IPS-20b (cell line): ENCODE results near the gene BHLHE23.

Experiments used
- H3K27ac ChIP-seq: one replicate; pipeline ENCODE4 v1.5.1; 2013; ENCODE audit warnings: low read length
- H3K27me3 ChIP-seq: 2 replicates; pipeline ENCODE4 v1.6.1; 2013; ENCODE audit warnings: mild to moderate bottlenecking, low read length, inconsistent platforms; ENCODE audit not compliant: insufficient read depth
- H3K36me3 ChIP-seq: 2 replicates; pipeline ENCODE4 v1.6.1; 2013; ENCODE audit warnings: low read depth, mild to moderate bottlenecking, inconsistent platforms, low read length, moderate library complexity; ENCODE audit not compliant: insufficient read depth
- H3K4me1 ChIP-seq: 2 replicates; pipeline ENCODE4 v1.6.1; 2013; ENCODE audit warnings: mild to moderate bottlenecking, control low read depth, inconsistent platforms, low read length, moderate library complexity; ENCODE audit not compliant: insufficient read depth
- H3K4me3 ChIP-seq: 2 replicates; pipeline ENCODE4 v1.5.1; 2013; ENCODE audit warnings: mild to moderate bottlenecking, low read length, inconsistent platforms
- H3K9ac ChIP-seq: 2 replicates; pipeline ENCODE4 v1.6.1; 2013; ENCODE audit warnings: low read depth, mild to moderate bottlenecking, inconsistent platforms, low read length, moderate library complexity
- H3K9me3 ChIP-seq: 2 replicates; pipeline ENCODE4 v1.6.1; 2013; ENCODE audit warnings: mild to moderate bottlenecking, low read depth, low read length, inconsistent platforms; ENCODE audit not compliant: insufficient read depth

Gene BHLHE23

DNA sequence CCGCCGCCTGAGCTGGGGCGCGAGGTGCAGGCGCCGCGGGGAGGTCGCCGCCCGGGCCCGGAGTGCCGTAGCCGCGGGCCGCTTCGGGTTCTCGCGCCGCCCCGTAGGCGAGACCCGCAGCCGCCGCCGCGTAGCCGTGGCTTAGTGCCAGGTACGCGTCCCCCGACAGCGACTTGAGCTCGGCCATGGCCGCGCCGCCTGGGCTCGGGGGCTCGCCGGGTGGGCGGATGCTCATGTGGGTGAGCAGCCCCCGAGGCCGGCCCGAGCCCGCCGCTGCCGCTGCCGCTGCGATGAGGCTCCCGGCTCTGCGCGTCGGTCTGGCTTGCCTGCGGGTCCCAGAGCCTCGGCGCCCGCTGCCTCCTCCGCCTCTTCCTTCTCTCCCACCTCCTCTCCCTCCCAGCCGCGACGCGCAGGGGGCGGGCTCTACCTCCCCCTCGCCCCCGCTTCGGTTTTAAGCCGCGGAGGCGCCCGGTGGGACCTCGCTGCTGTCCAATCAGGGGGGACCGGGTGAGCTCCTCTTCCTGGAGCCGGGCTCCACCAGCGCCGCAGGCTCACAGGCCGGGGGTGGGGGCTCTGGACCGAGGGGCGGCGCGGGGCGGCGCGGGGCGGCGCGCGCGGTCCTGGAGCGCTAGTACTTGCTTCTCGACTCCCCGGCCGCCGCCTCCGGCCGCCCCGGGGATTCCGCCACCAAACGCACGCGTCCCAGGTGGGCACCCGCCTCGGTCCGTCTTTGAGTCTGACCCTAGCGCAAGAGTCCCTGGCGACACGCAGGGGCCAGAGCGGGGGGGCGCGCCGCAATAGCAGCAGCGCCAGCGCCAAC is at the start of gene BHLHE23:
BHLHE23 (minus strand) TSS at position 425 of the 820 bp plus-strand sequence; CDS start at position 235, 190 bp downstream.
- peaks cover 100% of the 10 kb centered on the region for H3K27me3 ChIP-seq
- no peak within 1 kb of the TSS; the same call in 1 of the 2 replicates for H3K4me3 ChIP-seq
- no peak within 1 kb of the TSS for H3K9ac ChIP-seq
- H3K27ac ChIP-seq = no peak within 1 kb of the TSS
- peaks cover 7% of the 10 kb centered on the region; the same call in 1 of the 2 replicates for H3K4me1 ChIP-seq
- no peaks in the 10 kb centered on the region for H3K36me3 ChIP-seq
- no peaks in the 10 kb centered on the region for H3K9me3 ChIP-seq

GRCh38 chr20:63055575-63056235 is 48.9 kb upstream of the BHLHE23 start:
- Histone ChIP-seq H3K27ac (no peak overlapping the region), H3K36me3 (no peaks in the 10 kb centered on the region), H3K9me3 (no peaks in the 10 kb centered on the region), H3K9ac (no peak overlapping the region), H3K4me1 (no peaks in the 10 kb centered on the region), H3K4me3 (no peak overlapping the region), H3K27me3 (peaks cover 15% of the 10 kb centered on the region; the same call in 1 of the 2 replicates)

DNA sequence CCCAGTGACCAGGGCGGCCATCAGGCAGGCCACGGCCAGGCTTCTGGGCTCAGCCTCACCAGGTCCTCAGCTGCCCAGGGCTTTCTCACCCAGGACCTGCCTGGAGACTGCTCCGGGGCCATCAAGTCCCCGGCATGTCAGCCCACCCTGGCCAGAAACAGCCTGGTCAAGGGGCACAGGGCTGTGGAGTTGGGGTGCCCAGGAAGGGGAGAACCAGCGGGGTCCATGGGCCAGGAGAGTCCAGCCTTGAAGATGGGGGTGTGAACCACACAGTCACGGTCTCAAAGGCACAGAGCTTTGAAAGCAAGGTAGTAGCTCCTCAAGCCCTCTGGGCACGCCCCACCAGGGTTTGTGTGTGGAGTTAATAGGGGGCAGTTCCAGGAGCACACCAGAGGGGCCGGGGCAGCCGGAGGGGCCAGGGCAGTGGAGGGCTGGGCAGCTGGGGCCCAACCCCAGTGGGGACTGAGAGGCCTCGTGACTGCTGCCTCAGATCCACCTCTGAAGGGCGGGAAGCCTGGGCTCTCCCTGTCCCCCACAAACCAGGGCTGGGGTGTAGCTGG is 48.0 kb upstream of the BHLHE23 start:
- Histone ChIP-seq H3K4me3 (no peak overlapping the region), H3K36me3 (no peaks in the 10 kb centered on the region), H3K27ac (no peak overlapping the region), H3K9me3 (no peaks in the 10 kb centered on the region), H3K9ac (no peak overlapping the region), H3K4me1 (no peaks in the 10 kb centered on the region), H3K27me3 (peaks cover 15% of the 10 kb centered on the region; the same call in 1 of the 2 replicates)

DNA sequence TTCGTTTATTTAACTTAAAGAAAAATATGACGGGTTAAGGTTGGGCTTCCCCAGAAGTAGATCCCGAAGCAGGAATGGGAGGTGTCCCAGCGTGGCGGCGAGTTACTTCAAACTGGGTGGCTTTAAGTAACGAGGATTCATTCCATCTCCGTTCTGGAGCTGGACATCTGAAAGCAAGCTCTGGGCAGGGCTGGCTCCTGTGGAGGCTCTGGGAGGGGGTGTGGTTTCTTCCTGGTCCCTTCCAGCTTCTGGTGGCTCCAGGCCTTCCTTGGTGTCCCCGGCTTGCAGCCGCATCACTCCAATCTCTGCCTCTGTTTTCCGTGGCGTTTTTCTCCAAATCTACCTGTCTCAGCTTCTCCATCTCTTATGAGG is 47.3 kb upstream of the BHLHE23 start:
- Histone ChIP-seq H3K4me1 (no peaks in the 10 kb centered on the region), H3K9me3 (no peaks in the 10 kb centered on the region), H3K27ac (no peak overlapping the region), H3K4me3 (no peak overlapping the region), H3K36me3 (no peaks in the 10 kb centered on the region), H3K27me3 (peaks cover 15% of the 10 kb centered on the region; the same call in 1 of the 2 replicates), H3K9ac (no peak overlapping the region)

GRCh38 chr20:63053432-63054102 is 46.8 kb upstream of the BHLHE23 start:
- Histone ChIP-seq H3K36me3 (no peaks in the 10 kb centered on the region), H3K27ac (no peak overlapping the region), H3K4me1 (no peaks in the 10 kb centered on the region), H3K9me3 (no peaks in the 10 kb centered on the region), H3K27me3 (peaks cover 15% of the 10 kb centered on the region; the same call in 1 of the 2 replicates), H3K9ac (no peak overlapping the region), H3K4me3 (no peak overlapping the region)

GRCh38 chr20:63052571-63053431 is 46.0 kb upstream of the BHLHE23 start:
- H3K9me3 ChIP-seq = no peaks in the 10 kb centered on the region
- H3K36me3 ChIP-seq = no peaks in the 10 kb centered on the region
- H3K4me1 ChIP-seq = no peaks in the 10 kb centered on the region
- no peak overlapping the region for H3K4me3 ChIP-seq
- no peak overlapping the region for H3K9ac ChIP-seq
- H3K27me3 ChIP-seq = peaks cover 10% of the 10 kb centered on the region; the same call in 1 of the 2 replicates
- no peak overlapping the region for H3K27ac ChIP-seq

DNA sequence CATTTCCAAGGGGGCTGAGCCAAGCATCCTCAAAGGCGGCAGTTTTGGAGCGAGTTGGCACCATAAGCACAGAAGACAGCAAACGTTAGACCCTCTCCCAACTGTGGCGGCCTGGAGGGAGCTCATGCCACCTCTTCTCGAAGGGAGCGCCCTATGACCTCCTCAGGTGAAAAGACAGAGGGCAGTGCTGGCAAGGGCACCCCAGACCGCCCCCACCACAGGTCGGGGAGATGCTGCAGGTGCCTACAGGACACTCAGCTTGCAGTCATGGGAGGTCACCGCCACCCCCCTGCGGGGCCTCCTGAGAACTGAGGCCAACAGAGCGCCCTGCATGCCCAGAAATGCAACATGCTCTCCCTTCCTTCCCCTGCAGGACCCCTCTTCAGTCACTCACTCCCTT is 45.1 kb upstream of the BHLHE23 start:
- no peak overlapping the region for H3K9ac ChIP-seq
- no peaks in the 10 kb centered on the region for H3K9me3 ChIP-seq
- H3K27ac ChIP-seq = no peak overlapping the region
- H3K4me3 ChIP-seq = no peak overlapping the region
- no peaks in the 10 kb centered on the region for H3K36me3 ChIP-seq
- H3K27me3 ChIP-seq = peaks cover 1% of the 10 kb centered on the region; the same call in 1 of the 2 replicates
- no peaks in the 10 kb centered on the region for H3K4me1 ChIP-seq

DNA sequence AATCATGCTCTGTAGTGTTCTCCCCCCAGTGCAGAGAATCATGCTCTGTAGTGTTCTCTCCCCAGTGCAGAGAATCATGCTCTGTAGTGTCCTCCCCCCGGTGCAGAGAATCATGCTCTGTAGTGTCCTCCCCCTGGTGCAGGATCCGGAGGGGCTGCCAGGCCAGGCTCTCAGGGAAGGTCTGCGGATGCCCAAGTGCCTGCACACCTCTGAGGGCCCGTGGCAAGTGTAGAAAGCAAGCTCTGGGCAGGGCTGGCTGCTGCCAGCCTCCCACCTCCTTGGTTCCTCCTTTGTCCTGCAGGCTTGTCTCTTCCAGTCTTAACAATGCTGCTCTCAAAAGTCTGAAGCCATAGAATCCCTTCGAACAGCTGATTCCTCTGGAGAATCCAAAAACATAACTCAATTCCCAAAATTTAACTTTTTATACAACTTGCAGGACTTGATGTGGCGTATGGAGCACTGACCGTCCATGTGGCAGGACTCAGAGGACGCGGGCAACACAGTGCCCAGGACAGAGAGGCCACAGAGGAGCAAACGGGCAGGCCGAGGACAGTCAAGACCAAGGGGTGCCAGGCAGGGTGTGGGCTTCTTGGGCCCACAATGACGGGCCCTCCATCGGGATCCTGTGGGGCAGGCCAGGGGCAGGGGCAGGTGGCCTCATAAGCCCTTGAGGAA is 44.6 kb upstream of the BHLHE23 start:
- Histone ChIP-seq H3K27me3 (no peaks in the 10 kb centered on the region; the same call in 1 of the 2 replicates), H3K27ac (no peak overlapping the region), H3K9ac (no peak overlapping the region), H3K4me1 (no peaks in the 10 kb centered on the region), H3K9me3 (no peaks in the 10 kb centered on the region), H3K4me3 (no peak overlapping the region), H3K36me3 (no peaks in the 10 kb centered on the region)

DNA sequence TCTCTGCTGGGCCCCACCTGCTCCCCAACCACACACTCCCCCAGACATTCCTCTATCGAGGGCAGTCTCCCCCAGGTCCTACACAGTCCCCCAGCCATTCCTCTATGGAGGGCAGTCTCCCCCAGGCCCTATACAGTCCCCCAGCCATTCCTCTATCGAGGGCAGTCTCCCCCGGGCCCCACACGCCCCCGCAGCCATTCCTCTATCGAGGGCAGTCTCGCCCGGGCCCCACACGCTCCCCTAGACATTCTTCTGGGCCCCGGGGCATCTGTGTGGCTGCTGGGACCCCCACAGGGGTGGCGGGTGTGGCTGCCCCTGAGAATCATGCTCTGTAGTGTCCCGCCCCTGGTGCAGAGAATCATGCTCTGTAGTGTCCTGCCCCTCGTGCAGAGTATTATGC is 43.6 kb upstream of the BHLHE23 start:
- Histone ChIP-seq H3K9ac (no peak overlapping the region), H3K27me3 (no peaks in the 10 kb centered on the region; the same call in none of the 2 replicates), H3K36me3 (no peaks in the 10 kb centered on the region)

GRCh38 chr20:63049561-63050221 is 42.9 kb upstream of the BHLHE23 start:
- no peak overlapping the region for H3K9ac ChIP-seq
- H3K27me3 ChIP-seq = no peaks in the 10 kb centered on the region; the same call in none of the 2 replicates
- H3K4me1 ChIP-seq = no peaks in the 10 kb centered on the region
- H3K9me3 ChIP-seq = no peaks in the 10 kb centered on the region
- H3K4me3 ChIP-seq = no peak overlapping the region
- H3K36me3 ChIP-seq = no peaks in the 10 kb centered on the region
- H3K27ac ChIP-seq = no peak overlapping the region

More for the DNA sequence above, 43.6 kb upstream of the BHLHE23 start:
- H3K4me3 ChIP-seq = no peak overlapping the region
- no peak overlapping the region for H3K27ac ChIP-seq
- H3K4me1 ChIP-seq = no peaks in the 10 kb centered on the region
- no peaks in the 10 kb centered on the region for H3K9me3 ChIP-seq
